ENCODE measurements around the gene AKR1B15. TPM values are rescaled to one million over a fixed set of nuclear protein-coding genes. Genes with fewer than 3 reads are reported as not detected.
"Not testable (repeated sequence)": the region's sequence is repeated elsewhere in the genome, so short reads cannot be mapped to it uniquely, and the experiment has no call there.

The AKR1B15 gene
- total RNA-seq, 3 donors from 2014 or later, result 3.1 to 8.0 TPM; not detected in 1

- no peaks in the 10 kb centered on the region for H3K4me1 ChIP-seq (ENCODE audit: low read depth)
- no peaks in the 10 kb centered on the region for H3K36me3 ChIP-seq (ENCODE audit: low read depth)
- no peak overlapping the region for H3K4me3 ChIP-seq
- no peak for TF ChIP-seq CTCF (IDR thresholded peaks at IDR 0.05)
- intact Hi-C loops (cut with DNase I, micrococcal nuclease), result no loop called here
- peaks cover 8% of the 10 kb centered on the region for H3K9me3 ChIP-seq
- DNase-seq, result no peak
- ATAC-seq, result no peak
Measured at GRCh38 chr7:134567368-134567767, 18.5 kb downstream of the AKR1B15 start.

- H3K9me3 ChIP-seq; DNase-seq; ATAC-seq; H3K4me1 ChIP-seq (ENCODE audit: low read depth); intact Hi-C loops (cut with DNase I, micrococcal nuclease); H3K36me3 ChIP-seq (ENCODE audit: low read depth); H3K4me3 ChIP-seq: not testable (repeated sequence)
Measured at GRCh38 chr7:134569962-134570361, 21.1 kb downstream of the AKR1B15 start.

- no peak for TF ChIP-seq CTCF (IDR thresholded peaks at IDR 0.05)
- intact Hi-C loops (cut with DNase I, micrococcal nuclease), result no loop called here
- no peaks in the 10 kb centered on the region for H3K36me3 ChIP-seq (ENCODE audit: low read depth)
- ATAC-seq (no peak), DNase-seq (no peak)
- no peak overlapping the region for H3K4me3 ChIP-seq
- no peaks in the 10 kb centered on the region for H3K4me1 ChIP-seq (ENCODE audit: low read depth)
- peaks cover 8% of the 10 kb centered on the region for H3K9me3 ChIP-seq
Measured at GRCh38 chr7:134571101-134571500, 22.2 kb downstream of the AKR1B15 start.

- H3K9me3 ChIP-seq, result peaks cover 8% of the 10 kb centered on the region
- intact Hi-C loops (cut with DNase I, micrococcal nuclease), result no loop called here
- H3K36me3 ChIP-seq (ENCODE audit: low read depth), result no peaks in the 10 kb centered on the region
- no peak for TF ChIP-seq CTCF (IDR thresholded peaks at IDR 0.05)
- DNase-seq, result no peak
- no peak for ATAC-seq
- H3K4me3 ChIP-seq, result no peak overlapping the region
- H3K4me1 ChIP-seq (ENCODE audit: low read depth), result no peaks in the 10 kb centered on the region
Measured at GRCh38 chr7:134571746-134572461, 23.0 kb downstream of the AKR1B15 start.

- intact Hi-C loops (cut with DNase I, micrococcal nuclease), result no loop called here
- TF ChIP-seq CTCF (IDR thresholded peaks at IDR 0.05), result no peak
- no peaks in the 10 kb centered on the region for H3K36me3 ChIP-seq (ENCODE audit: low read depth)
- no peaks in the 10 kb centered on the region for H3K4me1 ChIP-seq (ENCODE audit: low read depth)
- no peak for DNase-seq
- no peak for ATAC-seq
- no peak overlapping the region for H3K4me3 ChIP-seq
- peaks cover 8% of the 10 kb centered on the region for H3K9me3 ChIP-seq
Measured at GRCh38 chr7:134574322-134574721, 25.4 kb downstream of the AKR1B15 start.

GRCh38 chr7:134584290-134584689 is 35.4 kb downstream of the AKR1B15 start:
- DNase-seq (no peak), ATAC-seq (no peak)
- H3K36me3 ChIP-seq (ENCODE audit: low read depth), result no peaks in the 10 kb centered on the region
- H3K9me3 ChIP-seq, result no peaks in the 10 kb centered on the region
- no peak overlapping the region for H3K4me3 ChIP-seq
- intact Hi-C loops (cut with DNase I, micrococcal nuclease), result no loop called here
- no peak for TF ChIP-seq CTCF (IDR thresholded peaks at IDR 0.05)
- H3K4me1 ChIP-seq (ENCODE audit: low read depth), result no peaks in the 10 kb centered on the region
